Peyer's patch (tissue), 4 donors: ENCODE results near the gene SMAP1.

ENCODE experiments used
- POLR2A ChIP-seq, 2 donors: fragments of 450-650 bp; IDR thresholded peaks; one replicate each; pipeline ENCODE4 v1.5.1; 2017; ENCODE audit warnings: antibody characterized with exemption in 2 of 2, mild to moderate bottlenecking in 2 of 2, moderate library complexity in 2 of 2
- TF ChIP-seq, protein P1 (sequence below), 6 experiments: fragments of 450-650 bp in 4 of 6; fragments of 200-600 bp in 2 of 6; sonication (generic) in 1 of 6; IDR thresholded peaks; one replicate each; pipeline ENCODE4 v1.5.1; 2017 to 2019; ENCODE audit warnings: antibody characterized with exemption in 6 of 6, mild to moderate bottlenecking in 3 of 6, moderate library complexity in 1 of 6

- no peak for TF ChIP-seq POLR2A (IDR thresholded peaks at IDR 0.05)
- TF ChIP-seq, protein P1, sequence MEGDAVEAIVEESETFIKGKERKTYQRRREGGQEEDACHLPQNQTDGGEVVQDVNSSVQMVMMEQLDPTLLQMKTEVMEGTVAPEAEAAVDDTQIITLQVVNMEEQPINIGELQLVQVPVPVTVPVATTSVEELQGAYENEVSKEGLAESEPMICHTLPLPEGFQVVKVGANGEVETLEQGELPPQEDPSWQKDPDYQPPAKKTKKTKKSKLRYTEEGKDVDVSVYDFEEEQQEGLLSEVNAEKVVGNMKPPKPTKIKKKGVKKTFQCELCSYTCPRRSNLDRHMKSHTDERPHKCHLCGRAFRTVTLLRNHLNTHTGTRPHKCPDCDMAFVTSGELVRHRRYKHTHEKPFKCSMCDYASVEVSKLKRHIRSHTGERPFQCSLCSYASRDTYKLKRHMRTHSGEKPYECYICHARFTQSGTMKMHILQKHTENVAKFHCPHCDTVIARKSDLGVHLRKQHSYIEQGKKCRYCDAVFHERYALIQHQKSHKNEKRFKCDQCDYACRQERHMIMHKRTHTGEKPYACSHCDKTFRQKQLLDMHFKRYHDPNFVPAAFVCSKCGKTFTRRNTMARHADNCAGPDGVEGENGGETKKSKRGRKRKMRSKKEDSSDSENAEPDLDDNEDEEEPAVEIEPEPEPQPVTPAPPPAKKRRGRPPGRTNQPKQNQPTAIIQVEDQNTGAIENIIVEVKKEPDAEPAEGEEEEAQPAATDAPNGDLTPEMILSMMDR (IDR thresholded peaks at IDR 0.05): no peak
These were observed 33.8 kb upstream of the SMAP1 start for GRCh38 chr6:70633870-70634269.
